Measurements from ENCODE around the gene FOXD3.
A peak's percentile ranks its signal among the peaks of the same experiment; 100 is the strongest.

Gene FOXD3

DNA sequence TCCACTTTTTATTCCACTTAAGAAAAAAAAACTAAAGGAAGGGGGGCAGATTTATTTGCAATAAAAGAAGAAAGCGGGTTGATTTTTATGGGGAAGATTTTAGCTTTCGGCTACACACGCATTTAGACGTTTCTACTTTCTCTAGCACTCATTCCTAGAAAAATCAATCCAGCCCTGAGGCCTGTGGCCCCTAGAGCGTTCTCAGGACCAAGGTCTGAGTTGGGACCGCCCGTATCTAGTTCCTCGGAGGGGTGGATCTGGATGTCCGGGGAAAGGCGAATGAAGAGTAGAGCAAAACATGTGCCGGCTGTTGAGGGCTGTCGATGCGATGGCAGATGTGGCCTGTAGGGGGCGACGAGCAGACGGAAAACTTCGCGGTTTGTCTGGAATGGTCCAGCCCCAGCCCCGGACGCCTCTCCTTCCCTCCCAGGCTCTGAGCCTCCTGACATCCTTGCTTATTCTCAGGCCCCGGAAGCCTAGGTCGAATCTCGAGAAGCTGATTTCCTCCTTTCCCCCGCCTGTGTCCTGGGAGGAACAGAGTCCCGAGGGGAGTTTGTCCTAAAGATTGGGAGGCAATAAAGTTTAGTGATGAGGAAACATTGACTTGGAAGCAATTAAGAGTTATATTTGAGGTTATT, 5.2 kb downstream of the FOXD3 start:
- TF ChIP-seq CTCF (IDR thresholded peaks at IDR 0.05; ENCODE audit: low read depth, low read length) = peak; percentile 79
- peak; percentile 11 for DNase-seq (ENCODE audit: extremely low read depth, low read depth)

DNA sequence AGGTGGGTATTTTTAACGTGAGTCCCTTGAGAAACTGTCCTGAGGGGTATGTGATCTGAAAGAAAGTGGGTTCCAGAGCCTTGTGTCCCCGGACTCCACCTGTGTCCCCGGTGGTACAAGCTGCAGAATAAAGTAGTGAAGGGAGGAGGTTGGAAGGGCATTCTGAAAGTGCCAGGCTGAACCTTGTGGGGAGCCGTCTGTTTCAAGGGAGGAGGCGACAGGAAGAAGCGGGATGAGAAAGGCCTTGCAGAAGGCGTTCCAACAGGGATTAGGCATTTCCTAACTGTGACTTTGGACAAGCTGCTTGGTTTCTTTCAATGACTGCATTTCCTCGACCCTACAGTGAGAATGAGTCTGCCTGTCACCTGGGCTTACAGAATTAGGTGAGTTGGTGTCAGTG, 5.8 kb downstream of the FOXD3 start:
- TF ChIP-seq CTCF (IDR thresholded peaks at IDR 0.05; ENCODE audit: low read depth, low read length) = no peak
- no peak for DNase-seq (ENCODE audit: extremely low read depth, low read depth)

DNA sequence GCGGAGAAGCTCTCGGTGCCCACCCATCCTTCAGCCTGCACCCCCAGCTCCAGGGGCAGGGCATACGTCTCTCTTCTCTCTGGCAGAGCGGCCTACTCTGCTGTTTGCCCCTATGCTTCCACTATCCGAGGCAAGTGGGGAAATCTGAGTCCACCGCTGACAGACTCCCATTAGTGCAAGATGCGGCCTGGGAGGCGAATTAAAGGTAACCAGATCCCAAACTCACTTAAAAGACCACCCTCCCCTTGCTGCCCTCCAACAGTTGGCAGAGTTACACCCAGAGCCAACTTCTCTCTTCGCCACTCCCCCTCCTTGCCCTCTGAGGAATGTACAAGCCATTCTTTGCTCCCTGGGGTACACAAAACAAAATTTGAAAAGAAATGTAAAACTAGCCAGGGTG, 6.4 kb downstream of the FOXD3 start:
- no peak for DNase-seq (ENCODE audit: extremely low read depth, low read depth)
- no peak for TF ChIP-seq CTCF (IDR thresholded peaks at IDR 0.05; ENCODE audit: low read depth, low read length)

GRCh38 chr1:63329621-63330330, 7.4 kb downstream of the FOXD3 start:
- DNase-seq (ENCODE audit: extremely low read depth, low read depth) = no peak
- TF ChIP-seq CTCF (IDR thresholded peaks at IDR 0.05; ENCODE audit: low read depth, low read length) = no peak

- no peak for TF ChIP-seq CTCF (IDR thresholded peaks at IDR 0.05; ENCODE audit: low read depth, low read length)
- DNase-seq (ENCODE audit: extremely low read depth, low read depth) = no peak
These were observed 8.1 kb downstream of the FOXD3 start for GRCh38 chr1:63330331-63330916.

GRCh38 chr1:63342402-63342801, 20.0 kb downstream of the FOXD3 start:
- no peak for TF ChIP-seq CTCF (IDR thresholded peaks at IDR 0.05; ENCODE audit: low read depth, low read length)
- DNase-seq (ENCODE audit: extremely low read depth, low read depth) = no peak

DNA sequence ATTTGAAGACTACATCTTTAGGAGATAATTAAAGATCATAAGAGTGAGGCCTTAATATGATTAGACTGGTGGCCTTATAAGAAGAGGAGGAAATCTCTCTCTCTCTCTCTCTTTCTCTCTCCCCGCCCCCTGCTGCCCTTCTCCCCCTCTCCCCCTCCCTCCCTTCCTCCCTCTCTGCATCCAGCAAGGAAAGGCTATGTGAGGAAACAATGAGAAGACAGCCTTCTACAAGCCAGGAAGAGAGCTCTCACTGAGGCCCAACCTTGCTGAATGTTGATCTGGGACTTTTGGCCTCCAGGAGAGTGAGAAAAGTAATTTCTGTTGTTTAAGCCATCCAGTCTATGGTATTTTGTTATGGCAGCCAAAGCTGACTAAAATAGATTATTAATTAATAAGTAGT, 21.6 kb downstream of the FOXD3 start:
- TF ChIP-seq CTCF (IDR thresholded peaks at IDR 0.05; ENCODE audit: low read depth, low read length) = no peak
- DNase-seq (ENCODE audit: extremely low read depth, low read depth) = no peak
